ENCODE measurements around the gene SHC3. TPM values are rescaled to one million over a fixed set of nuclear protein-coding genes. Genes with fewer than 3 reads are reported as not detected.

Gene SHC3
- total RNA-seq, 1 donor from 2014 or later: 1.4 TPM

DNA sequence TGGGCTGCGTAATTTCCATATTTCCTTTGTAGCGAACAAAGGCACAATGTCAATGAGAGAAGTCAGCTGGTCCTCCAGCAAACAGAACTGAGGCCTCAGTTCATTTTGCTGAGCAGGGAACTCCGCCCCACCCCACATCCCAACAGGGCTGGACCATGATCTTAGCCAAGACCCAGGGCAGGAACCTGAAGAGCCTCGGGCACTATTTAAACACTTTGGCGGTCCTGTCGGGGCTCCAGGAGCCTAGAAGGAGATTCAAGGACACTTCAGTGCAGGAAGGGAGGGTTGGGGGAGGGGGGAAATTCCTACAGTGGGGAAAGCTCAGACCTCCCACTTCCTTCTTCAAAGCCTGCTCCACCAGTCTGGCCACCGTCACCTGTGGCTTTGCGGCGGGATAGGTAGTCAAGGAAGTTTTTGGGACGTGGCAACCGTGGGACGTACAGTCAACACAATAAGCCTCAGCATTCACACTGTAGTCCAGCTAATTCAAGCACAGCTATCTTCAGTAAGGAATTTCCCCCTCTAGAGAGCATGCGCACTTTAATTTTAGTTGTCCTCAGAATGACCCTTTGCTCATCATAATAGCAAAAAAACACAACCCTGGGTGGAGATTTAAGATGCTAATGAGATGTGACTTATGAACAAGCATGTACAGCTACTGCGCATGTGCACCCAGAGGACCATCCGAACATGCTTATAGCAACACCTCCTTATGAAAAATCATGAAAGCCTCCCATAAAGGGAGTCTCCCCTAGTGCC is 156.4 kb downstream of the SHC3 start:
- ATAC-seq: peak; percentile 65

DNA sequence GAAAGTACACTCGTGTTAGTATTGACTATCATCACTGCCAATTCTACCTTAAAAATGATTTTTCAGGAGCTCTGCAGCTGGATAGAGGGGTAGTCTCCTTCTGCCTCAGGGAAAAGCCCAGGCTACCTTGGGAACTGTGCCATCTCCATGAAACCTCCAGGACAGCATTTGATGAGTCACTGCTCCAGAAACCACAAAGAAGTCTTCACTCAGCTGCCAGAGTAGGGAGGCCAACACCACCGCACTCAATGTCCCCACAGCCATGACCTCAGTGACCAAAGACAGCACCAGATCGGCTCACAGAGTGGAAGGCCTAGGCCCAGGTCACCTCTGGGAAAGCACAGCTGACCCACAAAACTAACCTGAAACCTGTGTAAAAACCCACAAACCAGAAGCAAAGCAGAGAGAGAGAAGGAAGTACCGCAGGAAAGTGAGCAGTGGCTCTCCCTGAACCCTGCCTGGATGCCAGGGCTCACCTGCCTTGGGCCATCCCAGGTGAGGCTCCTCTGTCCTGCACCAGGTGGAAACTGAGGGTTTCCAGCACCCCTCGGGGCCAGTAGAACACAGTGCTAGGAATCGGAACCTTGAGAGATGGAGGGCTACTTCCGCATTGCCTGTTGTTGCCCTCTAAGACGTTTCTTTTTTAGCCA is 157.3 kb downstream of the SHC3 start:
- ATAC-seq: peak; percentile 51

DNA sequence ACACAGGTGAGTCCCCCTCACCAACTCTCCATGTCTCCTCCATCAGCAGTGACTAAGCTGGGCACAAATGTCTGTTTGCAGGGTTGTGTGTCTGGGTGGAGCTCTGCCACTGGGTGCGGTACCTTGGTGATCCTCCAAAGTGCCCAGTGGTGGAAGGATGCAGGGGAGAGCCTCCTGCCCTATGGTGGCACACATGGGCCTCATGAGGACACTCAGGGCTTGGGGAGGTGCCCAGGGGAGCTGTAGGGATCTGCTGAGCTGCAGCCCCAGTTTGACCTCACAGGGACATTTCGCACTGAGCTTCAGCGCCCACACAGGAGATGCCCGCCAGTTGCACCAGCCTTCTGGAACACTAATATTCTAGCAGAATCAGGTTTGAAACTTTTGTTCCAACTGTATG is 157.9 kb downstream of the SHC3 start:
- ATAC-seq: no peak

GRCh38 chr9:89015336-89015735 is 163.3 kb downstream of the SHC3 start:
- no peak for ATAC-seq

- ATAC-seq: no peak
Measured at GRCh38 chr9:89014153-89014552, 164.5 kb downstream of the SHC3 start.

DNA sequence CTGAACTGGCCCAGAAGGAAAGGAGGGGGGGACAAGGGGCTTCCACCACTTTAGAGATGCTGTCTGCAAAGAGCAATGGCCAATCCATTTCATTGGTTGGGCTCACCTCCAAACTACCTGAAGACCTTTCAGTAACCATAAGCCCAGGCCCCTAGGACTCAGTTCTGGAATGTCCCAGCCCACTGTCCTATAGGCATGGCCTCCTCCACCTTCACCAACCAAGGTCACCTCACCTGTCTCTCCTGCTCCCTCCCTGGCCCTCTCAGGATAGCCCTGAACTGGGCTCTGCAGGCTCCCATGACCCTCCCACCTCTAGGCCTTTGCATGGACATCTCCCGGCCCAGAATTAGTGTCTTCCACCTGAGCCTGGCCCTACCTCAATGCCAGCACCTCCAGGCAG is 165.0 kb downstream of the SHC3 start:
- no peak for ATAC-seq

GRCh38 chr9:89012294-89013042 is 166.2 kb downstream of the SHC3 start:
- no peak for ATAC-seq

DNA sequence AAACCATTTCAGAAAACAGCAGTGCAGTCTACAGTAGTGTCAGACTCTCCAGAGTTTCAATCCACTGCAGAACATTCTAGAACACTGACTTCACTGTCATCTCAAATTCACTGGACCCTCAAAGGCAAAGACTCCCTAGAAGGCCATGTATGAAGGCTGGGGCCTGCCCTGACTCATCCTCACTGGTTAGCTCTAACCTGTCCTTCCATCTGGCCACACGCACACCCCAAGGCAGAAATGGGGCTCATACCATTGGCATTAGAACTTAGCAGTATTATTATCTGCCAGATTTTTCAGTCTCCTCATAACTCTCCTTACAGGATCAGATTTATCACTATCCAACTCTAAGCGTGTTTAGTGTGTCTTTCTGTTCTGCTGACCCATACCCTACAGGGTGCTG is 166.9 kb downstream of the SHC3 start:
- ATAC-seq: no peak

DNA sequence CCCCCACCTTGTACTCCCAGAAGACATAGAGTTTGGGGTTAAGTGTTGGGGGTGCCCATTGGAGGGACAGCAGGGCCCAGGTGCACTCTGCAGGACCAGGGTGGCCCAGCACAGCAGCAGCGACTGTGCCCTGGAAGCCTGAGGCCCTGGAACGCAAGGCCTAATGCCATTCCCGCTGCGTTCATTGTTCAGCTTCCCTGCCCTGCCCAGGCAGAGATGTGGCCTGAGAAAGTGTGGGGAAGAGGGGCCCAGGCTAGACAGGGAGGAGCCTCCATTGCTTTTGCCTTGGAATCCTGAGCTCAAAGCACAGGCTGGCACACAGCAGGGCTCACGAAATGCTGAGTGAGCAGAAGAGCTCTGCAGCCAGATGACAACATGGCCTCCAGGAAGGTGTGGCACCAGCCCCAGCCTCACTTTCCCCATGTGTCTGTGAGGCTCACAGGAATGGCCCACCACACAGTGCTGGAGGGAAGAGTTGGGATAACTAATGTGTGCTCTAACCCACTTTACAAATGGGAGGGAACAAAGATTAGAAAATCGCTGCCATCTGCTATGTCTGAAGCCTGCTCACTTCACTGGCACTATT is 168.0 kb downstream of the SHC3 start:
- ATAC-seq: no peak

DNA sequence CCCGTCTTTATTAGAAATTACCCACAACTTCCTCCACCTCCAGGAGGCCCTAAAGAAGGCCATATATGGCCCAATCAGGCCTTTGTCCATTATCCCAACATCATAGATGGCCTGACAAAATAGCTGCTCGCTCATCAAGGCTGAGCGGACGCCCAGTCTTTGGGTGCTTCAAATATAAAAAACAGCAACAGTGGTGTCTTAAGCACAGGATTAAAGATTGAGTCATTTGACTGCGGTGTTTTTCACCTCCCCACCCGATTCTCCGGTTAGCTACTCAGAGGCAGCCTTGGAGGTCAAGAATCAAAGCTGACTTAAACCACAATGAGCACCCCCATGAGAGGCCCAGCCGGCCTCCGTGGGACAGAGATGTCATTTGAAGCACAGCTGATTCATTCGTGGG is 168.6 kb downstream of the SHC3 start:
- ATAC-seq: no peak

- no peak for ATAC-seq
Measured at GRCh38 chr9:89009546-89009840, 169.1 kb downstream of the SHC3 start.

DNA sequence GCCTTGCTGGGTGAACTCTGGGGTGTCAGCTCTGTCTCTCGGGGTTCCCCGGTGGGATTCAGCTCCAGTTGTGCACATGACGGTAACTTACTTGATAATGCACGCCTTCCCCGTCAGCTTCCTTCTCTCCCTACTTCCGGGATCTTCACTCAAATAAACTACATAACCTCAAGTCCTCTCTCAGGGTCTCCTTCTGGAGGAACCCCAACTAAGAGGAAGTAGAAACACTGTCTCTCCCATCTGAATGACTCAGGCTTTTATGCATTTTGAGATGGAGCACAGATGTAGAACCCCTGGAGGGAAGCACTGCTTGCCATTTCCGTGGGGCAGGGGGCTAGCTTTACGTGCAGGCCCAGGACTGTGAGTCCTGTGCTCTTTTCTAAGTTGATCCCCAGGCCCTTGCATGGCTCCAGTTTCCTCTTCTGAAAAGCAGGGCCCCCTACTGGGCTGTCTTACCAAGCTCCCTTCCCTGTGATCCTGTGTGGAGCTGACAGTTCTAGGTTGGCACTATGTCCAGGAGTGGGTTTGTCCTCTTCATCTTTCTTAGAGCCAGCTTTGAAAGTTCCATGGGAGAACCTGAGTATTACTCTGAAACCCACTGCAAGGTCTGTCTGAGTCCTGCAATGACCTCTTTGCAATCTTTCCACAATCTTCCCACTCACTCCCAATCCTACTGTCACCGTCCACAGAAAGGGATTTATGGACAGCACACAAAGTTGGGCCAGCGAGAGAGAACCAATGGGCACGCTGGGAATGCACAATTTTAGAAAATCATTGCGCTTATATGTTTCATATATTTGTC is 169.7 kb downstream of the SHC3 start:
- no peak for ATAC-seq

- ATAC-seq: no peak
Measured at GRCh38 chr9:89008055-89008743, 170.4 kb downstream of the SHC3 start.

GRCh38 chr9:89006996-89007967 is 171.3 kb downstream of the SHC3 start:
- ATAC-seq: no peak

DNA sequence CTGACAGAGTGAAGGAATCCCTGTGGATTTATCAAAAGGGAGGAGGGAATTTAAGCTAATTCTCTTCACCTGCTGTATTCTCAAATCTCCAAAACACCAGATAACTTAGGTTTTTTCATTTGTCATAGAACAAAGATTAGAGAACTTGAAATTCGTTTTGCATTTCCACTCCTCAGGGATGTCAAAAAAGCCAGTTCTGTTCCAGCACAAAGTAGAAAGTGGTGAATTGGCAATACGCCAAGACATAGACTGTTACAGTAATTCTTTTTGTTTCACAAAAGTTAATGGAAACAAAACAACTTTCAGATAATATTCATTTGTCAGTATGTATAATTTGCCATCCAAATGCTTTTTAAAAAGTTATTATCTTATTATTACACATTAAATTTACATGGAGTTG is 172.4 kb downstream of the SHC3 start:
- ATAC-seq: no peak

DNA sequence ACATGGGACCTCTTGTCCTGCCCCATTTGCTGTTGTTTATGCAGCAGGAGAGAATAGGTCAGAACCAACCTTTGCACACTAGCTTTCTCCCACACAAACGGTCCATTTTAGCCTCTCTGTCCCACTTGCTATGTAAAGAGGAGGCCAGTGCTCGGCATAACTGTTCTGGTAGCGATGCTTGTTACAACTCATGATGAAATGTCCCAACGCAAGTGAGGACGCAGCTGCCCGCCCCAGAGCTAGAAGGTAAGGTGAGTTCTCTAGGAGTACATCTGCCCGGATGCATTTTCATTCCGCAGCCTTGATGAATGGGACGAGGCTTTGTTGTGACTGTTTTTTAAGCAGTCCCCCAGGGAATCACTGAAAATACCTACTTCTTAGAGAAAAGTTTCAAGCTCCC is 173.3 kb downstream of the SHC3 start:
- ATAC-seq: no peak

DNA sequence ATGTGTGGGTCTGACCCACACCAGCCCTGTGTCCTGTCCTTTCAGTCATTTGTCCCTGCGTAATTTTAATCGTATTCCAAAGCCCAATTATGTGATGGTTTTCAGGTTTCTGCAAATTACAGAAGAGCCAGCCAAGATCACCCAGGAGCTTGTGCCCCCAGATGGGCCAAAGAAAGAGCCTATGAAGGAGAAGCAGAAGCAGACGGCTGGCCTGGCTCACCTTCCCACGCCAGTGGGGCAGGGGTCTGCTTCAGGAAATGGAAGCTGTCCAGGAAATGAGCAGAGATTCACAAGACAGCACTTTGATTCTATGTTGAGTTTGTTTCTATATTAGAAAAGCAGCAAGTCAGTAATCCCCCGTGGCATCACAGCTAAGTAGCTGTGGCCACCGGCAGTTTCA is 175.6 kb downstream of the SHC3 start:
- no peak for ATAC-seq

DNA sequence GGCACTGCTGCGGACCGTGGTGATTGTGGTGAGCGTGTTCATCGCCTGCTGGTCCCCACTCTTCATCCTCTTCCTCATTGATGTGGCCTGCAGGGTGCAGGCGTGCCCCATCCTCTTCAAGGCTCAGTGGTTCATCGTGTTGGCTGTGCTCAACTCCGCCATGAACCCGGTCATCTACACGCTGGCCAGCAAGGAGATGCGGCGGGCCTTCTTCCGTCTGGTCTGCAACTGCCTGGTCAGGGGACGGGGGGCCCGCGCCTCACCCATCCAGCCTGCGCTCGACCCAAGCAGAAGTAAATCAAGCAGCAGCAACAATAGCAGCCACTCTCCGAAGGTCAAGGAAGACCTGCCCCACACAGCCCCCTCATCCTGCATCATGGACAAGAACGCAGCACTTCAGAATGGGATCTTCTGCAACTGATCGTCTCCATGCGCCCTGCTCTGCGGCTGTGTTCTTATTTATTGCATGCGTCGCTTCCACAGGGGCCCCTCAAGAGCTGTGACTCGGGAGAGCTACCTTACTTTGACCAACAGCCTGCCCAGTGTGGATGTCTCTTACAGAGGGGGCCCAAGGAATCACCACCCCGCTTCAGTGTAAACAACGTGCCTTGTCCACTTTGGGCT is 176.6 kb downstream of the SHC3 start:
- ATAC-seq: no peak

- peak; percentile 63 for ATAC-seq
Measured at GRCh38 chr9:89000973-89001916, 177.4 kb downstream of the SHC3 start.

Data from esophagus mucosa (tissue), 1 donor.